HG03064 (cell line): ENCODE results near the gene CCDC24.
A peak's percentile ranks its signal among the peaks of the same experiment; 100 is the strongest.

ENCODE experiments used
- ATAC-seq: cut with Tn5 transposase; IDR thresholded peaks from one replicate; pipeline ENCODE4 v1.9.1; 2021; ENCODE audit warnings: low read depth; ENCODE audit not compliant: unreplicated experiment

Gene CCDC24

GRCh38 chr1:43991476-43992231 lies at the start of gene CCDC24:
Gene CCDC24 (plus strand): TSS chr1:43991599. CDS start chr1:43991879, 280 bp downstream.
- peak; percentile 76 for ATAC-seq

DNA sequence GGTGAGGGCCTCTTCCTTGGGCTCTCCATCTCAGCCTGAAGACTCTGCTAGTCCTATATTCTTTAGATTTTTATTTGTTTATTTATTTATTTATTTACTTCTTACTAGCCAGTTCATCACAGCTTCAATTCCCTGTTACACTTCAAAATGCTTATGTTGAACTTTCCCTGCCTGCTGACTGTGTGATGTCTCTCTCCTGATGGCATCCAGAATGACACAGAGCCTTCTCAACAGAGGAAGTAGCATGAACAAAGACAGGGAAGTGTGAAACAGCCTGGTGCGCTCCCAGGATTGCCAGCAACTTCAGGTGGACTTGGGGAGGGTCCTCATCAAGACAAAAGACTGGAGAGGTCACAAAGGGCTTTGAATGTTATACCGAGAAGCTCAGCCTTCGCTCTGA lies 49.0 kb upstream of the CCDC24 start:
- no peak for ATAC-seq

GRCh38 chr1:43944860-43945259 lies 46.5 kb upstream of the CCDC24 start:
- no peak for ATAC-seq

GRCh38 chr1:43945674-43946235 lies 45.6 kb upstream of the CCDC24 start:
- ATAC-seq = no peak

- ATAC-seq = peak; percentile 90
Measured at GRCh38 chr1:43946236-43947060, 45.0 kb upstream of the CCDC24 start, which contains the start of gene IPO13. Gene IPO13 (plus strand): TSS chr1:43946950. CDS start chr1:43947601, 651 bp downstream.

DNA sequence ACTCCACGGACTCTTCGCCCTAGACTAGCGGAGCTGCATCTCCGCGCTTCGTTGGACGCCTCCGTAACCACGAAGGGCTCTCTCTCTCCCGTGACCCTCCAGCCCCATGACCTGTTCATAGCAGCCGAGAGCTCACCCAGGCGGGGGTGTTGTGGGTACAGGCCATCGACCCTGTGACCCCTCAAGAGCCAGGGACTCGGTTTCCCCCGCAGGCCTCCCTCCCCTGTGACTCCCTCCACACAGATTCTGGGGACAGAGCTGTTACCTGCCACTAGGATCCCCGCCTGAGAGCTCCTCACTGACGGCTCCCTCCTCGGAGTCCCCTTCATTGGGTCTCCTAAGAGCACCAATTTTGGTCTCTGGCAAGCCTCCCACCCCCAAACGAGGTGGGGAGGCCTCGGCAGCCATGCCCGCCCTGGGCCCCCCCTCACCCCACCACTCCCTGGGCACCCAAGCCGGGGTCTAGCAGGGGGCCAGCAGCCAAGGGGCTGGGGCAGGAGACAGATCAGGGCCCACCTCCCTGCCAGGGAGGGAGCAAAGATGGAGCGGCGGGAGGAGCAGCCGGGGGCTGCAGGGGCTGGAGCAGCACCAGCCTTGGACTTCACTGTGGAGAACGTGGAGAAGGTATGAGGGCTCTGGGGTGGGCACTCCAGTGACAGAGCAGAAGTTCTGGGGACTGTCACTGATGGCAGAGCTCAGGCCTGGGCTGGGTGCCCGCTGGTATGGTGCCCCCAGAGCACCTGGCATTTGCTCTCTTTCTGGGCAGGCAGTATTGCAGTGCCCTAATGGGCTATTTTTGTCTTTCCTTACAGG lies 44.1 kb upstream of the CCDC24 start:
- peak; percentile 0 for ATAC-seq

DNA sequence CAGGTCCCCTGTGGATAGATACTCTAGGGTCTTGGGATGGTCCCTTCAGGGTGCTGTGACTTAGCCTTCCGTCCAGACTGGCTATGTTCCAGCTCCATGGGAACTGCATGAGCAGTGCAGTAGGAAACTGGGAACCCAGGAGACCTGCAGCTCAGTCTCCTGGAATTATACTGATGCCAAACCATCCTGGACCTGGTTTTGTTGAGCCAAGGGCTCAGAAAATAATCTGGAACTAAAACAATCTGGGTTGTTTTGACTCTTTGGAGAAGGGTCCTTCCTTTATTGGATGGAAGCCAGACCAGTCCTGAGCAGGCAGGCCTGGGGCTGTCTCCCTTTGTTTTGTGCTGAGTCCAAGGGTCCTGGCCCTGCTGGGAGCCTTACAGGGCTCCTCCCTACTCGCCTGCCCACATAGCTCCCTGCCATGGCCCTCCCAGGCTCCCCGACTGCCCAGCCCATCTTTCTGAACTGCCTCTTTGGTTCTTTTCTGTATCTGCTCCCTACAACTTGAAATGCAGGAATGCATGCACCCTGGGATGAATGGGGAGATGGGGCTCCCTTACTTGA lies 43.4 kb upstream of the CCDC24 start:
- ATAC-seq = no peak

- no peak for ATAC-seq
Measured at GRCh38 chr1:43949678-43950077, 41.7 kb upstream of the CCDC24 start.

DNA sequence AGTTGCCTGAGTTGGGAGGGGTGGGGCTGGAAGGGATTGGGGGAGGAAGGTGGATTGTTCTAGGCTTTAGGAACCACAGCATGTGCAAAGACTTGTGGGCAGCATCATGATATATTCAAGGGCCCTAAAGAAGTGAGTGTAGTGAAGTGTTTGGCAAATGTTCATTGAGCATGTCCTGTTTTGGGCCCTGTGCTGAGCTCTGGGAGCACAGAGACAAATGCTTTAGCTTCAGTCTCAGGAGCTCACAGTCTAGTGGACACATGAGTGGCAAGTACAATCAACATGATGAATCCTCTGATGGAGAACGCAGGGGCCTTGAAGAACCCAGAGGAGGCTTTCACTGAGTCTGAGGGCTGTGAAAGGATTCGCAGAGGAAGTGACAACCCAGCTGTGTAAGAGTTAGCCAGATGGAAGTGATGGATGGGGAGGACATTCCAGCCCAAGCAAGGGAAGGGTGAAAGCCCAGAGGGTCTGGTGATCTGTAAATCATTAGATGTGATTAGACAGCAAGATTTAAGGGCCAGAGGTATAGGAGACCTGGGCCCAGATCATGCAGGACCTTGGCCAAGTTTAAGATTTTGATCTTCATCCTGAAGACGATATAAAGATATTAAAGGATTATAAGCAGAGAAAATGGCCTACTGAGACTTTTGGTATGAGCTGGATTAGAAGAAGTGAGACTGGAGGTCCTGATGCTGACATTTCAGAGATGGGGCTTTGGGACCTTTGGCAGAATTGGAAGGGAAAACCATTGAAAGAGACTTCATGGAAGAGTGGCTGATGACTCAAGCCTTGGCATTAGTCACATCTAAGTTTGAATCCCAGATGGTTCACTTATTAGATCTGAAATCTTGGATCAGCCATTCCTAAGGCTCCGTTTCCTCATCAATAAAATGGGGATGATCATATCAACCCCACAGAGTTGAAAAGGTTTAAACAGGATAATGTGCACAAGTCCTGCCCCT lies 40.1 kb upstream of the CCDC24 start:
- ATAC-seq = no peak

DNA sequence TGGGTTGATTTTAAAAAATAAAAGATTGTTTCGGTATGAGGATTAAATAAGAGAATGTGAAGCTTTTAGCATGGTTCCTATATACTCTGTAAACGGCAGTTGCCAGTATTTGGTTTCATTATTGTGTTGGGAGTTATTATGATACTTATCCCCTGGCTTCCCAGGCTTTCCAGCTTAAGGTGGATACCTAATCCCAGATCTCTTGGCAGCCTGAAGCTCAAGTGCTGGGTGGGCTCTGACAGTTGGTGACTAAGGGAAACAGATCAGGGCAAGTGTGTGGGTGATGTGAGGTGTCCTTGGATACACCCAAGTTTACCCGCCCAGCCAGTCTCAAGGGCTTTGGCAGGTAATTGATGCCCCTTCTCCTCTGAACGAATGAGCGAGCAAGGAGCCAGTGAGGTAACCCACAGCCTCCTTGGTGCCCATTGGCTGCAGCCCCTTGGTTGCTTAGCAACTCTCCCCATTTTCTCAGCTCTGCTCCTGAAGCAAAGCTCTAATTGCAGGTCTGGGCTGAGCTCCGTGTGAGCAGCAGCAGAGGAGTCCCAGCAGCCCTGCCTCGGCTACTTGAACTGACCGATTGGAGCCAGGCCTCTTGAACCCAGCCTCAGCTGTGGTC lies 38.6 kb upstream of the CCDC24 start:
- ATAC-seq = no peak

DNA sequence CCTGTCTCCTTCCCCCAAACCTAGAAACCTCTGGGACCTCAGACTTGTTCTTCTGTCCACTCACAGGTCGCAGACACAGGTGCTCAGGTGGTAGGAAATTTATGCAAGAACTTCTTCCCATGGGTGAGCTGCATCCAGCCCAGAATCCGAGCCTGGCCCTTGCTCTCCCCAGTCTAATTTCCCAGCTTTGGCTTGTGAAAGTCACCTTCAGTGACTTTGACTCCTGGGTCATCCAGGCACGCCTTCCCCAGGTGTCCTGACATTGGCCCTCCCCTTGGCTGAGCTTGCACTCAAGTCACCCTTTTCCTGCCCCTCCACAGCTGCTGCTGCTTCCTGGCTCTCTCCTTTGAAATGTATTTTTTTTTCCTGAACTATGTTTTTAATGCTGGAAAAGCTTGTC lies 38.0 kb upstream of the CCDC24 start:
- ATAC-seq = no peak

- ATAC-seq = no peak
Measured at GRCh38 chr1:43954036-43954435, 37.4 kb upstream of the CCDC24 start.

GRCh38 chr1:43956234-43956633 lies 35.2 kb upstream of the CCDC24 start:
- no peak for ATAC-seq

DNA sequence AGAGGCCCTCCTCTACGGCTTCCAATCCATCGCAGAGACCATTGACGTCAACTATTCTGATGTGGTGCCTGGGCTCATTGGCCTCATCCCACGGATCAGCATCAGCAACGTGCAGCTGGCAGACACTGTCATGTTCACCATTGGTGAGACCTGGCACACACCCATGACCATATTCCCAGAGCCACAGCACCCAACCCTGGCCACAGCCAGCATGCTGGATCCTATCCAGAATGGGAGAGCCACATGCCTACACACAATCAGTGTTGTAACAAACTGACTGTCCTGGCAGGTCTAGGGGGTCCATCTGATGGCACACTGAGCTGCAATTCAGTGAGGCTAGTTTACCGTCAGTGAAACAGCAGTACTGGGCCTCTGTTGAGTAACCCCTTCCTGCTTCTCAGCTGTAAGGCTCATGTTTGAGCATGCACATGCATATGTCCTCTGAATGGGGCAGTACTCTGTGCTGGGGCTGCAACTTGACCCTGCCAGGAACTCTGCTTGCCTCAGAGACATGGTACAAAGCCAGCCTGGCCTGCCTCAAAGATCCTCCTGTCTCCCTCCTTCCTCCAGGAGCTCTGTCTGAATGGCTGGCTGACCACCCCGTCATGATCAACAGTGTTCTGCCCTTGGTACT lies 33.9 kb upstream of the CCDC24 start:
- ATAC-seq = no peak

DNA sequence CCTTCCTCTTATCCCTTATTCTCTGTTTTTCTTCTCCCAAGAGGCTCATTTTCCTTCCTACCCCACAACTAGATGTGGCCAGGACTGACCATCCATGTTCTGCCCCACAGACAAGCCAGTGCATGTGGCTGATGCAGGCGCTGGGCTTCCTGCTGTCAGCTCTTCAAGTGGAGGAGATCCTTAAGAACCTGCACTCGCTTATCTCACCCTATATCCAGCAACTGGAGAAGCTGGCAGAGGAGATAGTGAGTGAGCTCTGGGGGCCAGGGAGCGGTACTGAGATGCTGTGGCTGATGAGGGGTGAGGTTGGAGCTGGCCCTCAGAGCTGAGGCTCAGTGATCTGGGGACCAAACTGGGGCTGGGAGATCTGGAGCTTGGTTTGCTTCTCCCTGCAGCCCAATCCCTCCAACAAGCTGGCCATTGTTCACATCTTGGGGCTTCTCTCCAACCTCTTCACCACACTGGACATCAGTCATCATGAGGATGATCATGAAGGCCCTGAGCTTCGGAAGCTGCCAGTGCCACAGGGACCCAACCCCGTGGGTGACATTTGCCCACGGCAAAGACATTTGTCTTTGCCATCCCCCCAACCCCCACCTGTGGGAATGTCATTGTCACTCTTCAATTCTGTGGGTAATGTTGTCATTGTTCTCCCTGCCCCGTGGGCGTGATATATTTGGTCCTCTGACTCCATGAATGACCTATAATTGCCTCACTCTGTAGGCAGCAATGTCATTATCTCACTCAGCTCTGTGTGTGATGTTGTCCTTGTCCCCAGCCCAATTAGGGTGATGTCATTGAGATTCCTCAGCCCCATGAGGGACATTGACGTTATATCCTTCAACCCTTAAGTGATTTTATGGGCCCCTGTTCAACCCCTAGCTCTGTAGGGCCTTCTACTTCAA lies 32.8 kb upstream of the CCDC24 start:
- ATAC-seq = no peak

GRCh38 chr1:43960798-43961197 lies 30.6 kb upstream of the CCDC24 start:
- ATAC-seq = no peak

- no peak for ATAC-seq
Measured at GRCh38 chr1:43961692-43962091, 29.7 kb upstream of the CCDC24 start.
